ENCODE results near the gene ZAP70.

- TF ChIP-seq CTCF (optimal IDR thresholded peaks at IDR 0.05 in 1 of 3, IDR thresholded peaks at IDR 0.05 in 1 of 3, conservative IDR thresholded peaks at IDR 0.05 in 1 of 3; ENCODE audit: extremely low read depth in 1 of 3, insufficient read depth in 2 of 3, low read length in 3 of 3) (no peak), EZH2 (IDR thresholded peaks at IDR 0.05; ENCODE audit: low read length) (no peak)
Observed at GRCh38 chr2:97707362-97708047, 5.9 kb upstream of the ZAP70 start.

Measured in keratinocyte (primary cell).